K562 (cell line): Measurements from ENCODE around the gene FAM174C. TPM values are rescaled to one million over a fixed set of nuclear protein-coding genes. Genes with fewer than 3 reads are reported as not detected.

Experiments used
- CHD4 ChIP-seq: fragments of 200-600 bp; sonication (generic); IDR thresholded peaks from 3 replicates; pipeline ENCODE4 v1.6.1; 2012; ENCODE audit warnings: low read depth, mild to moderate bottlenecking, mixed read lengths, low read length, inconsistent platforms; ENCODE audit not compliant: insufficient read depth, insufficient replicate concordance, poor library complexity, severe bottlenecking
- CREB3 ChIP-seq: fragments of 450-650 bp; conservative IDR thresholded peaks from 2 replicates; pipeline ENCODE4 v1.6.1; 2016; ENCODE audit warnings: missing genetic modification characterization, low read depth, mild to moderate bottlenecking, missing compliant biosample characterization, moderate library complexity
- DNMT1 ChIP-seq: fragments of 450-650 bp; IDR thresholded peaks from 2 replicates; pipeline ENCODE4 v1.6.1; 2016; ENCODE audit warnings: antibody characterized with exemption, mild to moderate bottlenecking
- ELF1 ChIP-seq: fragments of 200-800 bp; sonication (Bioruptor generic); IDR thresholded peaks from 2 replicates; pipeline ENCODE4 v1.6.1; 2016; ENCODE audit warnings: missing genetic modification characterization, missing compliant biosample characterization
- FOSL1 ChIP-seq: fragments of 200-800 bp; sonication (Bioruptor generic); conservative IDR thresholded peaks from 2 replicates; pipeline ENCODE4 v1.6.1; 2016; ENCODE audit warnings: missing genetic modification characterization, missing compliant biosample characterization
- MAZ ChIP-seq, 2 experiments: fragments of 450-650 bp in 1 of 2; sonication (generic) in 1 of 2; formaldehyde crosslinking; IDR thresholded peaks in 1 of 2; conservative IDR thresholded peaks in 1 of 2; 2 replicates each; pipeline versions ENCODE4 v1.4.0 to v1.5.0; 2020; ENCODE audit warnings: mild to moderate bottlenecking in 1 of 2, missing genetic modification reagents in 1 of 2
- MEIS2 ChIP-seq: fragments of 450-650 bp; IDR thresholded peaks from 2 replicates; pipeline ENCODE4 v1.6.1; 2014; ENCODE audit warnings: mild to moderate bottlenecking; ENCODE audit not compliant: partially characterized antibody
- NFIC ChIP-seq: fragments of 450-650 bp; IDR thresholded peaks from 2 replicates; pipeline ENCODE4 v1.6.1; 2017; ENCODE audit warnings: mild to moderate bottlenecking, inconsistent platforms
- NR3C1 ChIP-seq: sonication (generic); formaldehyde crosslinking; IDR thresholded peaks from 2 replicates; pipeline ENCODE4 v1.8.1; 2022; ENCODE audit warnings: missing genetic modification reagents
- TEAD1 ChIP-seq, 2 experiments: fragments of 450-650 bp in 1 of 2; sonication (generic) in 1 of 2; formaldehyde crosslinking; IDR thresholded peaks; 2 replicates each; pipeline versions ENCODE4 v1.4.0 to v1.8.0; 2020 to 2022; ENCODE audit warnings: mild to moderate bottlenecking in 2 of 2, missing genetic modification reagents in 1 of 2
- TEAD4 ChIP-seq, 2 experiments: sonication (generic) in 1 of 2; formaldehyde crosslinking in 1 of 2; IDR thresholded peaks; 2 replicates each; pipeline versions ENCODE4 v1.6.1 to v1.8.0; 2012 to 2022; ENCODE audit warnings: borderline replicate concordance in 1 of 2, inconsistent platforms in 1 of 2, low read length in 1 of 2, mild to moderate bottlenecking in 1 of 2, missing genetic modification reagents in 1 of 2
- YY1 ChIP-seq, 3 experiments: IDR thresholded peaks; 2 replicates each; pipeline ENCODE4 v1.6.1; 2011; ENCODE audit warnings: low read length in 2 of 3, mild to moderate bottlenecking in 2 of 3, moderate library complexity in 2 of 3, borderline replicate concordance in 1 of 3, control low read depth in 1 of 3, low read depth in 1 of 3; ENCODE audit not compliant: insufficient read depth in 3 of 3, insufficient replicate concordance in 2 of 3, control insufficient read depth in 1 of 3, insufficient read length in 1 of 3; ENCODE audit errors: extremely low read depth in 1 of 3
- ZFP1 ChIP-seq: fragments of 450-650 bp; formaldehyde crosslinking; IDR thresholded peaks from 2 replicates; pipeline ENCODE4 v1.4.0; 2020; ENCODE audit warnings: mild to moderate bottlenecking, mixed read lengths
- ZKSCAN1 ChIP-seq: fragments of 150-350 bp; IDR thresholded peaks from 2 replicates; pipeline ENCODE4 v1.6.1; 2016; ENCODE audit warnings: low read depth, low read length
- ZNF239 ChIP-seq: fragments of 250-450 bp; sonication (Bioruptor Pico); IDR thresholded peaks from 2 replicates; pipeline ENCODE4 v1.4.0; 2020; ENCODE audit warnings: mild to moderate bottlenecking
- ZNF436 ChIP-seq: fragments of 250-450, 450-650 bp; sonication (Bioruptor Pico); formaldehyde crosslinking; IDR thresholded peaks from 2 replicates; pipeline ENCODE4 v1.7.0; 2020; ENCODE audit warnings: mild to moderate bottlenecking
- ZNF449 ChIP-seq: fragments of 250-450 bp; sonication (Bioruptor Pico); IDR thresholded peaks from 2 replicates; pipeline ENCODE4 v1.8.0; 2022; ENCODE audit warnings: moderate library complexity, mild to moderate bottlenecking, inconsistent platforms
- ZSCAN32 ChIP-seq: fragments of 450-650 bp; formaldehyde crosslinking; IDR thresholded peaks from 2 replicates; pipeline ENCODE4 v1.4.0; 2020; ENCODE audit warnings: mild to moderate bottlenecking, moderate library complexity
- polyA plus RNA-seq, 8 experiments: library from polyadenylated mRNA; depleted of rRNA in 4 of 8; stranded (reverse) in 5 of 8; unstranded in 3 of 8; fragments of >200 nt; fragmentation: Nextera tagmentation in 2 of 8; fragmentation: Illumina TruSeq in 1 of 8; extraction: Ambion mirVana in 2 of 8; extraction: Trizol in 1 of 8; gene quantifications; 2 replicates each; pipeline versions ENCODE4 v1.2.1 to v1.2.3, GENCODE V29; 2011 to 2014; ENCODE audit warnings: inconsistent platforms in 1 of 8, missing spikeins in 1 of 8
- total RNA-seq, 7 experiments: library from RNA; depleted of rRNA in 6 of 7; stranded (reverse); fragments of >200 nt in 6 of 7; fragmentation: Illumina TruSeq in 2 of 7; extraction: Trizol in 2 of 7; gene quantifications; 2 replicates each; pipeline versions ENCODE4 v1.2.1 to v1.2.3, GENCODE V29; 2011 to 2021; ENCODE audit warnings: low replicate concordance in 1 of 7
- TF ChIP-seq, protein P1 (sequence below): fragments of 250-450 bp; sonication (Bioruptor Pico); IDR thresholded peaks from 2 replicates; pipeline ENCODE4 v1.4.0; 2020; ENCODE audit warnings: borderline replicate concordance
- TF ChIP-seq, protein P2 (sequence below), 2 experiments: fragments of 450-650 bp; conservative IDR thresholded peaks; 2 replicates each; pipeline ENCODE4 v1.6.1; 2017; ENCODE audit warnings: mild to moderate bottlenecking in 2 of 2, moderate library complexity in 2 of 2

FAM174C gene
- total and polyA plus RNA-seq, 9 of the 15 experiments (the other 6 are each of a cell fraction or from before 2014, with no cell fraction given) = 0.66 to 89.6 (median 20.3) TPM

DNA sequence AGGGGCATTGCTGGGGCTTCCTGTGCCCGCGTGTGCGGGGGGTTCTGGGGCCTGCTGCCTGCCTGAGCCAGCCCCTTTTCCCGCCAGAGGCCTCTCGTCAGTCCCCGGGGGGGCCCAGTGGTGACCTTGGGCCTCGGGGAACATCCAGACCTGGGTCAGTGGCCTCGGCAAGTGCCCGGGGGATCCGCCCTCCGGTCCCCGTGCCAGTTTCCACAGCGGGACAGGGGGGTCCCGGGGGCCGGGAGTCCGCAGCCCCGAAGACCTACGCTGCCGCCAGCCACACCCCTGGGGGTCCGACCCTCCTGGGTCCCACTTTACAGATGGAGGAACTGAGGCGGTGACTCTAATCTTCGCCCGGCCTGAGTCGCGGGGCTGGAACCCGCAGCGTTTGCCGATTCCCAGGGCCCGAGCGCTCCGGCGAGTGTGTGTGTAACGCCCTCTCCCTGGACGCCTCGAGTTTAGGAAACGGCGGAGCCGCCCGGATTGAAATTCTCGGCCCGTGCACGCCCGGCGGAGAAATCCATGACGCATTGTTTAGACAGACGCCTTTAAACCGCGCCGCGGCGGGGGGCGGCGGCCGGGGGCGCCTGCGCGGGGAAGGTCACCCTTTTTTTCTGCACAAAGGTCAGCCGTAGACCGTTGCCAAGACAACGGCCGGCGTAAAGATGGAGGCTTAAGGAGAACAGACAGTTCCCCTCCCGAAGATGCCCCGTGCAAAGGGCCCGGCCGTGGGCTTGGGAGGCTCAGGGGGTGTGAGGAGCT lies 49.7 kb downstream of the FAM174C start (continued):
- TF ChIP-seq ZNF449 (CRISPR knock-in tag) (no peak), ELF1 (tag) (no peak), ZNF436 (CRISPR knock-in tag) (no peak), NR3C1 (CRISPR knock-in tag) (0 out of 2 replicates have a peak, but pooled peaks have one; percentile 38), FOSL1 (tag) (peak; percentile 38; the same call in 1 of the 2 replicates), TEAD1 (CRISPR knock-in tag; IDR thresholded peaks at IDR 0.05) (peak in 1 of 2 experiments; percentile 80; a peak in 2 of 4 replicates), NFIC (no peak), CHD4 (peak; percentile 24), ZKSCAN1 (no peak), ZNF239 (CRISPR knock-in tag) (no peak), DNMT1 (no peak), ZFP1 (no peak), TEAD4 (IDR thresholded peaks at IDR 0.05; ENCODE audit: low read length) (no peak), TEAD4 (CRISPR knock-in tag; IDR thresholded peaks at IDR 0.05; ENCODE audit: borderline replicate concordance) (no peak), CREB3 (no peak), MEIS2 (peak; percentile 44), YY1 (IDR thresholded peaks at IDR 0.05; ENCODE audit: borderline replicate concordance in 1 of 3, control insufficient read depth in 1 of 3, extremely low read depth in 1 of 3, insufficient read depth in 3 of 3, insufficient read length in 1 of 3, insufficient replicate concordance in 2 of 3, low read depth in 1 of 3, low read length in 2 of 3) (peak in 2 of 3 experiments; percentile 64 to 66), MAZ (CRISPR knock-in tag; conservative IDR thresholded peaks at IDR 0.05 in 1 of 2, IDR thresholded peaks at IDR 0.05 in 1 of 2) (peak in 1 of 2 experiments; percentile 65; a peak in 2 of 4 replicates), ZSCAN32 (CRISPR knock-in tag) (no peak)
- TF ChIP-seq, protein P1, sequence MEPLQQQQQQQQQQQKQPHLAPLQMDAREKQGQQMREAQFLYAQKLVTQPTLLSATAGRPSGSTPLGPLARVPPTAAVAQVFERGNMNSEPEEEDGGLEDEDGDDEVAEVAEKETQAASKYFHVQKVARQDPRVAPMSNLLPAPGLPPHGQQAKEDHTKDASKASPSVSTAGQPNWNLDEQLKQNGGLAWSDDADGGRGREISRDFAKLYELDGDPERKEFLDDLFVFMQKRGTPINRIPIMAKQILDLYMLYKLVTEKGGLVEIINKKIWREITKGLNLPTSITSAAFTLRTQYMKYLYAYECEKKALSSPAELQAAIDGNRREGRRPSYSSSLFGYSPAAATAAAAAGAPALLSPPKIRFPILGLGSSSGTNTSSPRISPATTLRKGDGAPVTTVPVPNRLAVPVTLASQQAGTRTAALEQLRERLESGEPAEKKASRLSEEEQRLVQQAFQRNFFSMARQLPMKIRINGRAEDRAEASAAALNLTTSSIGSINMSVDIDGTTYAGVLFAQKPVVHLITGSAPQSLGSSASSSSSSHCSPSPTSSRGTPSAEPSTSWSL (CRISPR knock-in tag) = no peak
- TF ChIP-seq, protein P2, sequence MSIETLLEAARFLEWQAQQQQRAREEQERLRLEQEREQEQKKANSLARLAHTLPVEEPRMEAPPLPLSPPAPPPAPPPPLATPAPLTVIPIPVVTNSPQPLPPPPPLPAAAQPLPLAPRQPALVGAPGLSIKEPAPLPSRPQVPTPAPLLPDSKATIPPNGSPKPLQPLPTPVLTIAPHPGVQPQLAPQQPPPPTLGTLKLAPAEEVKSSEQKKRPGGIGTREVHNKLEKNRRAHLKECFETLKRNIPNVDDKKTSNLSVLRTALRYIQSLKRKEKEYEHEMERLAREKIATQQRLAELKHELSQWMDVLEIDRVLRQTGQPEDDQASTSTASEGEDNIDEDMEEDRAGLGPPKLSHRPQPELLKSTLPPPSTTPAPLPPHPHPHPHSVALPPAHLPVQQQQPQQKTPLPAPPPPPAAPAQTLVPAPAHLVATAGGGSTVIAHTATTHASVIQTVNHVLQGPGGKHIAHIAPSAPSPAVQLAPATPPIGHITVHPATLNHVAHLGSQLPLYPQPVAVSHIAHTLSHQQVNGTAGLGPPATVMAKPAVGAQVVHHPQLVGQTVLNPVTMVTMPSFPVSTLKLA (conservative IDR thresholded peaks at IDR 0.05) = peak in 1 of 2 experiments; percentile 68; a peak in 3 of 4 replicates
